Right lobe of liver (tissue), 6 donors: ENCODE results near the gene AP3S2. TPM values are rescaled to one million over a fixed set of nuclear protein-coding genes. Genes with fewer than 3 reads are reported as not detected.

Source experiments
- ATAC-seq, 4 donors: fragments of 200-7000 bp; cut with Tn5 transposase; one replicate each; pipeline ENCODE4 v1.9.1; 2020; ENCODE audit warnings: mild to moderate bottlenecking in 4 of 4, moderate library complexity in 4 of 4
- DNase-seq, 3 donors: peaks; one replicate each; pipeline ENCODE4 v3.0.0-alpha.2; 2020
- H3K27ac ChIP-seq, 3 donors: fragments of 200-600 bp; one replicate each; pipeline ENCODE4 v1.8.0; 2022
- H3K27me3 ChIP-seq, 2 donors: fragments of 200-600 bp; one replicate each; pipeline ENCODE4 v1.8.0; 2022
- H3K36me3 ChIP-seq, 4 donors: fragments of 200-600 bp; sonication (generic) in 1 of 4; one replicate each; pipeline versions ENCODE4 v1.5.1 to v1.8.0; 2017 to 2022; ENCODE audit warnings: control low read depth in 1 of 4
- H3K4me1 ChIP-seq, 4 donors: fragments of 200-600 bp; sonication (generic) in 1 of 4; one replicate each; pipeline versions ENCODE4 v1.5.1 to v1.8.0; 2017 to 2022; ENCODE audit warnings: control low read depth in 1 of 4
- H3K4me3 ChIP-seq, 3 donors: fragments of 200-600 bp; one replicate each; pipeline ENCODE4 v1.8.0; 2022
- H3K9me3 ChIP-seq, 4 donors: fragments of 200-600 bp; sonication (generic) in 1 of 4; one replicate each; pipeline versions ENCODE4 v1.5.1 to v1.8.0; 2017 to 2022; ENCODE audit warnings: control low read depth in 1 of 4
- POLR2A ChIP-seq: fragments of 450-650 bp; IDR thresholded peaks from one replicate; pipeline ENCODE4 v1.6.1; 2017; ENCODE audit warnings: antibody characterized with exemption, mild to moderate bottlenecking
- whole genome bisulfite sequencing: methylation state at CpG from one replicate; pipeline ENCODE4 v1.1.6; 2018; ENCODE audit warnings: low coverage, low lambda C conversion rate; ENCODE audit not compliant: insufficient coverage; ENCODE audit errors: missing lambda C conversion rate; 5-methylcytosine and 5-hydroxymethylcytosine counted together
- intact Hi-C, 2 donors: fragments of 100-400 bp; cut with DNase I; formaldehyde crosslinking; loops; one replicate each; pipeline versions ENCODE4 v1.11.2 to v1.14.1; 2022
- total RNA-seq, 6 experiments: library from RNA; depleted of rRNA in 2 of 6; stranded (reverse); fragments of >200 nt in 2 of 6; fragmentation: NEBNext Ultra II Directional in 3 of 6; extraction: Animal tissue kit (Norgen Biotek cat#: 25700) in 3 of 6; gene quantifications; one replicate each; pipeline versions ENCODE4 v1.1.0 to v1.2.4, GENCODE V29; 2016 to 2023
- TF ChIP-seq, protein P1 (sequence below), 4 donors: fragments of 200-600 bp in 3 of 4; fragments of 450-650 bp in 1 of 4; IDR thresholded peaks; one replicate each; pipeline versions ENCODE4 v1.5.1 to v1.8.0; 2016 to 2022; ENCODE audit warnings: antibody characterized with exemption in 4 of 4, mild to moderate bottlenecking in 2 of 4
- donor health status: DM: no; HTN: yes; CAD: no.
- donor health status: DM: no; HTN: no; CAD: no.
- donor health status: DM: no; HTN: no; CAD: no.
- donor health status: DM: no; HTN: yes; CAD: no.
- donor health status: DM: no; HTN: yes; CAD: no.

Gene AP3S2
- total RNA-seq, 6 experiments from 2014 or later = 23.2 to 45.7 (median 27.2) TPM

DNA sequence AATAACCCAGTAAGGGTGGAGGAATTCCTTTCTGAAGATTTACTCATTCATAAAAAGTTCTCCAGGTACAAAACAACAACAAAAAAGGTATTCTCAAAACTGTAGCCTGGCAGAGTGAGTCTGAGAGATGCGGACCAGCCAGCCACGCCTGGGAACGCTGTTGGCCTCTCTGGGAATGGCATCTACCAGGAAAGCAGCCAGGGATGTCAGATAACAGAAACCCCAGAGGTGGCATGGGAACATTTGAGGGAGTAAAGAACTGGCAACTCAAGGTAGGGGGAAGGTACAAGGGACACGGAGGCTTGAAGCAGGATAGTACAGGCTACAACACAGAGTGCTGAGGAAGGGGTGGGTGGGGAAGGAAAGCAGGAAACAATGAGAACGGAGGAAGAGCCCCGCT is 7.1 kb upstream of the AP3S2 start:
- TF ChIP-seq, protein P1, sequence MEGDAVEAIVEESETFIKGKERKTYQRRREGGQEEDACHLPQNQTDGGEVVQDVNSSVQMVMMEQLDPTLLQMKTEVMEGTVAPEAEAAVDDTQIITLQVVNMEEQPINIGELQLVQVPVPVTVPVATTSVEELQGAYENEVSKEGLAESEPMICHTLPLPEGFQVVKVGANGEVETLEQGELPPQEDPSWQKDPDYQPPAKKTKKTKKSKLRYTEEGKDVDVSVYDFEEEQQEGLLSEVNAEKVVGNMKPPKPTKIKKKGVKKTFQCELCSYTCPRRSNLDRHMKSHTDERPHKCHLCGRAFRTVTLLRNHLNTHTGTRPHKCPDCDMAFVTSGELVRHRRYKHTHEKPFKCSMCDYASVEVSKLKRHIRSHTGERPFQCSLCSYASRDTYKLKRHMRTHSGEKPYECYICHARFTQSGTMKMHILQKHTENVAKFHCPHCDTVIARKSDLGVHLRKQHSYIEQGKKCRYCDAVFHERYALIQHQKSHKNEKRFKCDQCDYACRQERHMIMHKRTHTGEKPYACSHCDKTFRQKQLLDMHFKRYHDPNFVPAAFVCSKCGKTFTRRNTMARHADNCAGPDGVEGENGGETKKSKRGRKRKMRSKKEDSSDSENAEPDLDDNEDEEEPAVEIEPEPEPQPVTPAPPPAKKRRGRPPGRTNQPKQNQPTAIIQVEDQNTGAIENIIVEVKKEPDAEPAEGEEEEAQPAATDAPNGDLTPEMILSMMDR (IDR thresholded peaks at IDR 0.05) = no peak
- TF ChIP-seq POLR2A = no peak
- DNase-seq (no peak), ATAC-seq (no peak)
- H3K9me3 ChIP-seq = no peaks in the 10 kb centered on the region
- no peaks in the 10 kb centered on the region for H3K27me3 ChIP-seq
- H3K27ac ChIP-seq = no peak overlapping the region
- WGBS = 81% methylated on average over 4 of the region's 6 CpGs
- H3K36me3 ChIP-seq = no peaks in the 10 kb centered on the region
- H3K4me1 ChIP-seq = peaks cover 0 to 3% (median 0%) of the 10 kb centered on the region in 4 donors
- intact Hi-C loops = loop anchor here (10.0 kb wide), 2 partner anchors 164 to 184 kb away; no protein-coding TSS in a partner anchor
- H3K4me3 ChIP-seq = no peak overlapping the region

DNA sequence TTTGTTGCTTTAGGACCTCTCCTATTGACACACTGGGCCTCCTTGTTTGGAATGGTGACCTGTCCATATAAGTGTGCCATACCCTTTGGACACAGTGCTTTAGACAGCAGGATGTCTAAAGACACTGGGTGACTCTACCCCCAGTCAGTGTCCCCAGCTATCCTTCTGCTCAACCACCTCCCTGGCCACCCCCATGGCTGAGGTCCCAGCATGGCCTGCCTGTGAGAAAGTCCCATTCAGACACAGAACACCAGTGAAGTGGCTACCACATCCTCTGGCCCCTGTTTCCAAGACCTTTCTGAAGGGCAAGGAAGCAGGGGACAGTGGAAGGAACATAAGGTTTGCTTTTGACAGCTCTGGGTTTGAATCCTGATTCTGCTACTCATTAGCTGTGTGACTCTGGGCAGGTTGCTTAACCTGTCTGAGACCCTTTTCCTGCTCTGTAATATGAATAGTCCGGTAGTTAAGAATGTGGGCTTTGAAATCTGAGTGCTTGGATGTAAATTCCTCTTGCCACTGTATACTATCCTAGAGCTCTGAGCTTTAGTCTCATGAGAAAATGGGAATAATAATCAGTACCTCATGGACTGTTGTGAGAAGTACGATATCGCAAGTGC is 6.3 kb upstream of the AP3S2 start:
- H3K27ac ChIP-seq = no peak overlapping the region
- no peaks in the 10 kb centered on the region for H3K36me3 ChIP-seq
- H3K4me3 ChIP-seq = no peak overlapping the region
- intact Hi-C loops = loop anchor here (10.0 kb wide), 2 partner anchors 165 to 185 kb away; no protein-coding TSS in a partner anchor
- H3K9me3 ChIP-seq = no peaks in the 10 kb centered on the region
- TF ChIP-seq, protein P1 (IDR thresholded peaks at IDR 0.05) = no peak
- TF ChIP-seq POLR2A = no peak
- 82% methylated on average over 3 of the region's 3 CpGs for WGBS
- no peak for DNase-seq
- peaks cover 0 to 3% (median 0%) of the 10 kb centered on the region in 4 donors for H3K4me1 ChIP-seq
- no peak for ATAC-seq
- no peaks in the 10 kb centered on the region for H3K27me3 ChIP-seq

DNA sequence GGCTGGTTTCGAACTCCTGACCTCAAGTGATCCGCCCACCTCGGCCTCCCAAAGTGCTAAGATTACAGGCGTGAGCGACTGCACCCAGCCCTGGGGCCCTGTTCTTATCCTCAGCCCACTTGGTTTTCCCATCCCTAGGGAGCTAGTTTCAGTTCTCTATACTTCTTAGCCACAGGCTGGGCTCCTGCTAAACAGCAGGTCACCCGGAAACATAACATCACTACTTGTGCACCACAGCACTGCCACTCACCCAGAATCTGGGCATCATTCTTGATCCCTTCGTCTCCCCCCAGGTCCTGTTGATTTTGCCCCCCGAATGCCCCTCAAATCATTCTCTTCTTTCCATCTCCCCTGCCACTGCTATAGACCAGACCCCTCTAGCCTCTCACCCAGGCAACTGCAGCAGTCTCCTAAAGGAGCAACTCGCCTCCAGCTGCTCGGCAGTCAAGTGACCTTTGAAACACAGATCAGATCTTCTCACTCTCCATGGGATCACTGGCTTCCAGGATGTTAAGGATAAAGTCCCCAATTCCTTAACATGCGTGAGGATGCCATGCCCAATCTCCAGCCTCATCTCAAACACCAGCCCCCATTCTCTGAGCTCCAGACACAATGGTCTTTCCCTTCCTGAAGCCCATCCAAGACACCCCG is 5.6 kb upstream of the AP3S2 start:
- TF ChIP-seq POLR2A = no peak
- TF ChIP-seq, protein P1 (IDR thresholded peaks at IDR 0.05) = no peak
- 65% methylated on average over 7 of the region's 12 CpGs for whole genome bisulfite sequencing
- no peaks in the 10 kb centered on the region for H3K9me3 ChIP-seq
- intact Hi-C loops = no loop called here
- no peak overlapping the region for H3K4me3 ChIP-seq
- H3K27me3 ChIP-seq = no peaks in the 10 kb centered on the region
- H3K27ac ChIP-seq = no peak overlapping the region
- DNase-seq (no peak), ATAC-seq (peak in 2 of 4 donors; percentile 14 to 20)
- no peaks in the 10 kb centered on the region for H3K36me3 ChIP-seq
- peaks cover 0 to 3% (median 0%) of the 10 kb centered on the region in 4 donors for H3K4me1 ChIP-seq

DNA sequence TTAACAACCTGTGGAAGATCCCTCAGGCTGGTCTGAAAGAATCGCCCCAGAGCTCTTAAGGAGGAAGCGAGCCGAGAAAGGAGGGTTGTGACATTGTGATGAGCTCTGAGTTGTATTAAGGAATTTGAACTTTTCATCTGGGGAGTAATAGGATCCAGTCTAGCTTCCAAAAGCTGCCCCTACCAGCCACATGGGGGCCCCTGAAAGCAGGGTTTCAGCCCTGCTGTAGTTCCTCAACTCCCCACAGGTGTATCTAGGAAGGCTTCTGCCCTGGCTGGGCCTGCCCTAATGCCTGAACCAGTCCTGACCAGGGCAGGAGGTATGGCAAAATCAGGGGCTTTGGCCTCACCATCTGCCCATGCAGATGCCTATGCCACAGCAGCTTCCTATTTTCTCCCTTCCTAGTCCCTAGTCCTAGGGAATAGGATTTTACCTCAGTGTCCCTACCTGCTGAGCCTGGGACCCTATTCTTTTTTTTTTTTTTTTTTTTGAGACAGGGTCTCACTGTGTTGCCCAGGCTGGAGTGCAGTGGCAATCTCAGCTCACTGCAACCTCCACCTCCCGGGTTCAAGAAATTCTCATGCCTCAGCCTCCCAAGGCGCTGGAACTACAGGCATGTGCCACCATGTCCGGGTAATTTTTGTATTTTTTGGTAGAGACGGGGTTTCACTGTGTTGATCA is 5.0 kb upstream of the AP3S2 start:
- DNase-seq = peak in 2 of 3 donors; percentile 52 to 63
- intact Hi-C loops = no loop called here
- no peaks in the 10 kb centered on the region for H3K9me3 ChIP-seq
- H3K27ac ChIP-seq = no peak overlapping the region
- TF ChIP-seq POLR2A = no peak
- TF ChIP-seq, protein P1 (IDR thresholded peaks at IDR 0.05) = peak; percentile 59 to 75 (median 61)
- peaks cover 0 to 3% (median 0%) of the 10 kb centered on the region in 4 donors for H3K4me1 ChIP-seq
- no peaks in the 10 kb centered on the region for H3K36me3 ChIP-seq
- no peaks in the 10 kb centered on the region for H3K27me3 ChIP-seq
- WGBS = 43% methylated on average over 2 of the region's 7 CpGs
- peak; percentile 54 to 73 (median 60) for ATAC-seq
- no peak overlapping the region for H3K4me3 ChIP-seq
